ENCODE results near the gene MARCHF10. TPM values are rescaled to one million over a fixed set of nuclear protein-coding genes. Genes with fewer than 3 reads are reported as not detected.
A peak's percentile ranks its signal among the peaks of the same experiment; 100 is the strongest.
"Not testable (repeated sequence)": the region's sequence is repeated elsewhere in the genome, so short reads cannot be mapped to it uniquely, and the experiment has no call there.

Gene MARCHF10
- total RNA-seq, 1 experiment from 2014 or later: not detected

- Histone ChIP-seq H3K79me2 (ENCODE audit: low read length) (no peaks in the 10 kb centered on the region), H3K4me3 (ENCODE audit: low read length) (no peak overlapping the region), H2AFZ (ENCODE audit: low read length) (no peak overlapping the region; the same call in 1 of the 2 replicates), H3K9ac (ENCODE audit: low read length) (peak overlapping the region; percentile 29), H3K36me3 (ENCODE audit: insufficient read depth, low read length) (no peaks in the 10 kb centered on the region), H3K4me1 (ENCODE audit: low read length) (peaks cover 62% of the 10 kb centered on the region), H4K20me1 (ENCODE audit: insufficient read depth, low read depth, low read length) (no peaks in the 10 kb centered on the region), H3K4me2 (ENCODE audit: low read depth, low read length, poor library complexity, severe bottlenecking) (no peak overlapping the region), H3K27ac (ENCODE audit: low read length) (peak overlapping the region; percentile 38; the same call in 1 of the 2 replicates), H3K9me2 (replicated peaks; ENCODE audit: insufficient read depth, low read length) (no peaks in the 10 kb centered on the region), H3K9me3 (ENCODE audit: low read length) (no peaks in the 10 kb centered on the region), H3K27me3 (ENCODE audit: low read length) (no peaks in the 10 kb centered on the region)
- DNase-seq: no peak
Observed at GRCh38 chr17:62696726-62697490, 111.2 kb downstream of the MARCHF10 start.

GRCh38 chr17:62696256-62696655 is 111.9 kb downstream of the MARCHF10 start:
- no peaks in the 10 kb centered on the region for H3K27me3 ChIP-seq (ENCODE audit: low read length)
- peak overlapping the region; percentile 38; the same call in 1 of the 2 replicates for H3K27ac ChIP-seq (ENCODE audit: low read length)
- no peak overlapping the region for H3K4me3 ChIP-seq (ENCODE audit: low read length)
- no peaks in the 10 kb centered on the region for H3K9me3 ChIP-seq (ENCODE audit: low read length)
- H3K4me1 ChIP-seq (ENCODE audit: low read length): peaks cover 62% of the 10 kb centered on the region
- peak; percentile 58 for DNase-seq
- H3K36me3 ChIP-seq (ENCODE audit: insufficient read depth, low read length): no peaks in the 10 kb centered on the region
- H3K9me2 ChIP-seq (replicated peaks; ENCODE audit: insufficient read depth, low read length): no peaks in the 10 kb centered on the region
- H2AFZ ChIP-seq (ENCODE audit: low read length): no peak overlapping the region
- H4K20me1 ChIP-seq (ENCODE audit: insufficient read depth, low read depth, low read length): no peaks in the 10 kb centered on the region
- no peaks in the 10 kb centered on the region for H3K79me2 ChIP-seq (ENCODE audit: low read length)
- peak overlapping the region; percentile 29 for H3K9ac ChIP-seq (ENCODE audit: low read length)
- H3K4me2 ChIP-seq (ENCODE audit: low read depth, low read length, poor library complexity, severe bottlenecking): peak overlapping the region; percentile 35

DNA sequence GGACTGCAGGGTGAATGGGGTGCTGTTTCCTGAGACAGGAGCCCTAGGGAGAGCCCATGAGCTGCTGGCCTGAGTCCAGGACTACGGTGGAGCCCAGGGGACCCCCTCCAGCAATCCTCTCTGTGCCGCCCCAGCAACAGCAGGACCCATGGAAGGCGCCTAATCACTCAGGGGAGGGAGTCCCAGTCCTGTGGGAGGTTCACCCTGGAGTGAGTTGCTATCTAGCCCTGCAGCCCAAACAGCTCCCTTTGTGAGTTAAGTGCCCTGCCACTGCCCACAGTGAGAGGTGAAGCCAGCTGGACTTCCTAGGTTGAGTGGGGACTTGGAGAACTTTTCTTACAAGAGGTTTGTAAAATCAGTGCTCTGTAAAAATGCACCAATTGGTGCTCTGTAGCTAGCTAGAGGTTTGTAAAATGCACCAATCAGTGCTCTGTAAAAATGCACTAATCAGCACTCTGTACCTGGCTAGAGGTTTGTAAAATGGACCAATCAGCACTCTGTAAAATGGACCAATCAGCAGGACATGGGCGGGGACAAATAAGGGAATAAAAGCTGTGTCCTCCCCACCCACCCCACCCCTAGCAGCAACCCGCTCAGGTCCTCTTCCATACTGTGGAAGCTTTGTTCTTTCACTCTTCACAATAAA is 112.9 kb downstream of the MARCHF10 start:
- Histone ChIP-seq H3K4me1 (ENCODE audit: low read length) (peaks cover 68% of the 10 kb centered on the region), H3K4me3 (ENCODE audit: low read length) (peak overlapping the region; percentile 58; the same call in 1 of the 2 replicates), H3K9ac (ENCODE audit: low read length) (peak overlapping the region; percentile 81), H3K4me2 (ENCODE audit: low read depth, low read length, poor library complexity, severe bottlenecking) (peak overlapping the region; percentile 89), H3K27ac (ENCODE audit: low read length) (peak overlapping the region; percentile 100)
- H3K36me3 ChIP-seq (ENCODE audit: insufficient read depth, low read length); H3K27me3 ChIP-seq (ENCODE audit: low read length); H3K9me3 ChIP-seq (ENCODE audit: low read length); H4K20me1 ChIP-seq (ENCODE audit: insufficient read depth, low read depth, low read length); H2AFZ ChIP-seq (ENCODE audit: low read length); H3K9me2 ChIP-seq (replicated peaks; ENCODE audit: insufficient read depth, low read length); H3K79me2 ChIP-seq (ENCODE audit: low read length): not testable (repeated sequence)
- DNase-seq: peak; percentile 49

GRCh38 chr17:62693616-62694409 is 114.3 kb downstream of the MARCHF10 start:
- no peaks in the 10 kb centered on the region for H3K79me2 ChIP-seq (ENCODE audit: low read length)
- no peaks in the 10 kb centered on the region for H4K20me1 ChIP-seq (ENCODE audit: insufficient read depth, low read depth, low read length)
- H3K4me2 ChIP-seq (ENCODE audit: low read depth, low read length, poor library complexity, severe bottlenecking): peak overlapping the region; percentile 89
- peak; percentile 98 for DNase-seq
- no peaks in the 10 kb centered on the region for H3K9me3 ChIP-seq (ENCODE audit: low read length)
- H3K9me2 ChIP-seq (replicated peaks; ENCODE audit: insufficient read depth, low read length): no peaks in the 10 kb centered on the region
- no peaks in the 10 kb centered on the region for H3K36me3 ChIP-seq (ENCODE audit: insufficient read depth, low read length)
- H2AFZ ChIP-seq (ENCODE audit: low read length): no peak overlapping the region
- H3K27me3 ChIP-seq (ENCODE audit: low read length): no peaks in the 10 kb centered on the region
- H3K9ac ChIP-seq (ENCODE audit: low read length): peak overlapping the region; percentile 95
- peak overlapping the region; percentile 67 for H3K4me3 ChIP-seq (ENCODE audit: low read length)
- H3K4me1 ChIP-seq (ENCODE audit: low read length): peaks cover 74% of the 10 kb centered on the region
- H3K27ac ChIP-seq (ENCODE audit: low read length): peak overlapping the region; percentile 100

DNA sequence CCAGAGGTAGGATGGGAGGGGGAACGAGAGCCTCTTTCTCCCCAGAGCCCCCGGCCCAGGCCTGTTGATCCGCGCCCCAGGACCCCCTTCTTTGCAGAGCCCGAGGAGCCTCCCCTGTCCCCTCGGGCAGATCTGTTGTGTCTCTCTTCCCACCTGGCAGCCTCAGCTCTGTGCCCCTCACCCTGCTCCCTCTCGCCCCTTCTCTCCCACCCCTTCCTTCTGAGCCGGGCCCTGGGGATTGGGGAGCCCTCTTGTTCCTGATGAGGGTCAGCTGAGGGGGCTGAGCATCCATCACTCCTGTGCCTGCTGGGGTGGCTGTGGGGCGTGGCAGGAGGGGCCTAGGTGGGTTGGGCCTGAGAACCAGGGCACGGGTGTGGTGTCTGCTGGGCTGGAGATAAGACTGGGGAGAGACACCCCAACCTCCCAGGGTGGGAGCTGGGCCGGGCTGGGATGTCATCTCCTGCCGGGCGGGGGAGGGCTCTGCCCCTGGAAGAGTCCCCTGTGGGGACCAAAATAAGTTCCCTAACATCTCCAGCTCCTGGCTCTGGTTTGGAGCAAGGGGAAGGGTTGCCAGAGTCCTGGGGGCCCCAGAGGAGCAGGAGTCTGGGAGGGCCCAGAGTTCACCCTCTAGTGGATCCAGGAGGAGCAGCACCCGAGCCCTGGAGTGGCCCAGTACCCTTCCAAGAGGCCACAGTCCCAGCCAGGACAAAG is 115.2 kb downstream of the MARCHF10 start:
- H3K36me3 ChIP-seq (ENCODE audit: insufficient read depth, low read length): no peaks in the 10 kb centered on the region
- H4K20me1 ChIP-seq (ENCODE audit: insufficient read depth, low read depth, low read length): no peaks in the 10 kb centered on the region
- H3K4me2 ChIP-seq (ENCODE audit: low read depth, low read length, poor library complexity, severe bottlenecking): peak overlapping the region; percentile 89
- no peaks in the 10 kb centered on the region for H3K27me3 ChIP-seq (ENCODE audit: low read length)
- no peaks in the 10 kb centered on the region for H3K9me2 ChIP-seq (replicated peaks; ENCODE audit: insufficient read depth, low read length)
- H3K4me3 ChIP-seq (ENCODE audit: low read length): peak overlapping the region; percentile 67
- H3K27ac ChIP-seq (ENCODE audit: low read length): peak overlapping the region; percentile 100
- DNase-seq: peak; percentile 93
- peaks cover 73% of the 10 kb centered on the region for H3K4me1 ChIP-seq (ENCODE audit: low read length)
- no peak overlapping the region; the same call in 1 of the 2 replicates for H2AFZ ChIP-seq (ENCODE audit: low read length)
- H3K79me2 ChIP-seq (ENCODE audit: low read length): no peaks in the 10 kb centered on the region
- H3K9me3 ChIP-seq (ENCODE audit: low read length): no peaks in the 10 kb centered on the region
- peak overlapping the region; percentile 95 for H3K9ac ChIP-seq (ENCODE audit: low read length)

- Histone ChIP-seq H2AFZ (ENCODE audit: low read length) (peak overlapping the region; percentile 2; the same call in 1 of the 2 replicates), H3K79me2 (ENCODE audit: low read length) (no peaks in the 10 kb centered on the region), H4K20me1 (ENCODE audit: insufficient read depth, low read depth, low read length) (no peaks in the 10 kb centered on the region), H3K9me2 (replicated peaks; ENCODE audit: insufficient read depth, low read length) (no peaks in the 10 kb centered on the region), H3K27me3 (ENCODE audit: low read length) (no peaks in the 10 kb centered on the region), H3K4me3 (ENCODE audit: low read length) (peak overlapping the region; percentile 67), H3K36me3 (ENCODE audit: insufficient read depth, low read length) (no peaks in the 10 kb centered on the region), H3K9ac (ENCODE audit: low read length) (peak overlapping the region; percentile 95), H3K27ac (ENCODE audit: low read length) (peak overlapping the region; percentile 100), H3K4me2 (ENCODE audit: low read depth, low read length, poor library complexity, severe bottlenecking) (peak overlapping the region; percentile 89), H3K9me3 (ENCODE audit: low read length) (no peaks in the 10 kb centered on the region), H3K4me1 (ENCODE audit: low read length) (peaks cover 66% of the 10 kb centered on the region)
- peak; percentile 86 for DNase-seq
Observed at GRCh38 chr17:62692159-62692651, 115.9 kb downstream of the MARCHF10 start.

- peak overlapping the region; percentile 100 for H3K27ac ChIP-seq (ENCODE audit: low read length)
- H3K4me1 ChIP-seq (ENCODE audit: low read length): peaks cover 61% of the 10 kb centered on the region
- DNase-seq; H4K20me1 ChIP-seq (ENCODE audit: insufficient read depth, low read depth, low read length); H3K36me3 ChIP-seq (ENCODE audit: insufficient read depth, low read length); H3K27me3 ChIP-seq (ENCODE audit: low read length); H3K9me2 ChIP-seq (replicated peaks; ENCODE audit: insufficient read depth, low read length); H3K9me3 ChIP-seq (ENCODE audit: low read length); H3K79me2 ChIP-seq (ENCODE audit: low read length): not testable (repeated sequence)
- peak overlapping the region; percentile 95 for H3K9ac ChIP-seq (ENCODE audit: low read length)
- H2AFZ ChIP-seq (ENCODE audit: low read length): peak overlapping the region; percentile 2; the same call in 1 of the 2 replicates
- peak overlapping the region; percentile 67 for H3K4me3 ChIP-seq (ENCODE audit: low read length)
- peak overlapping the region; percentile 89 for H3K4me2 ChIP-seq (ENCODE audit: low read depth, low read length, poor library complexity, severe bottlenecking)
Observed at GRCh38 chr17:62691589-62691915, 116.6 kb downstream of the MARCHF10 start.
